PC-3 (cell line): ENCODE measurements around the gene RABEPK.

Experiments
- EZH2 ChIP-seq: fragments of 300-600 bp; sonication (generic); IDR thresholded peaks from one replicate; pipeline ENCODE4 v1.6.1; 2017; ENCODE audit warnings: antibody characterized with exemption, mild to moderate bottlenecking, low read length; ENCODE audit not compliant: unreplicated experiment
- EZH2phosphoT487 ChIP-seq: fragments of 300-600 bp; sonication (generic); IDR thresholded peaks from 2 replicates; pipeline ENCODE4 v1.6.1; 2018; ENCODE audit warnings: mild to moderate bottlenecking, antibody characterized with exemption, low read length, borderline replicate concordance
- TF ChIP-seq, protein P1 (sequence below): fragments of 300-600 bp; sonication (generic); conservative IDR thresholded peaks from 2 replicates; pipeline ENCODE4 v1.5.1; 2017; ENCODE audit warnings: antibody characterized with exemption, low read depth, mild to moderate bottlenecking, low read length

DNA sequence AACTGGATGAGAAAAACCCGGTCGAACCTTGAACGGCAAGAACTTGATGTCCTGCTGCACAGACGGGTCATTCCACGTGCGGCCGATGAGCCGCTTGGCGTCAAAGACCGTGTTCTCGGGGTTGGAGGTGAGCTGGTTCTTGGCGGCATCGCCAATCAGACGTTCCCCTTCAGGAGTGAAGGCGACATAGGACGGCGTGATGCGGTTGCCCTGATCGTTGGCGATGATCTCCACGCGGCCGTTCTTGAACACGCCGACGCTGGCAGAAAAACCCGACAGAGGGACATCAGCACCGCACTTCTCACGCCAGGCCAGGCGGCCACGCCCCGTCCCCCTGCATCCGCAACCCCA lies 40.3 kb downstream of the RABEPK start:
- TF ChIP-seq, protein P1, sequence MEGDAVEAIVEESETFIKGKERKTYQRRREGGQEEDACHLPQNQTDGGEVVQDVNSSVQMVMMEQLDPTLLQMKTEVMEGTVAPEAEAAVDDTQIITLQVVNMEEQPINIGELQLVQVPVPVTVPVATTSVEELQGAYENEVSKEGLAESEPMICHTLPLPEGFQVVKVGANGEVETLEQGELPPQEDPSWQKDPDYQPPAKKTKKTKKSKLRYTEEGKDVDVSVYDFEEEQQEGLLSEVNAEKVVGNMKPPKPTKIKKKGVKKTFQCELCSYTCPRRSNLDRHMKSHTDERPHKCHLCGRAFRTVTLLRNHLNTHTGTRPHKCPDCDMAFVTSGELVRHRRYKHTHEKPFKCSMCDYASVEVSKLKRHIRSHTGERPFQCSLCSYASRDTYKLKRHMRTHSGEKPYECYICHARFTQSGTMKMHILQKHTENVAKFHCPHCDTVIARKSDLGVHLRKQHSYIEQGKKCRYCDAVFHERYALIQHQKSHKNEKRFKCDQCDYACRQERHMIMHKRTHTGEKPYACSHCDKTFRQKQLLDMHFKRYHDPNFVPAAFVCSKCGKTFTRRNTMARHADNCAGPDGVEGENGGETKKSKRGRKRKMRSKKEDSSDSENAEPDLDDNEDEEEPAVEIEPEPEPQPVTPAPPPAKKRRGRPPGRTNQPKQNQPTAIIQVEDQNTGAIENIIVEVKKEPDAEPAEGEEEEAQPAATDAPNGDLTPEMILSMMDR, result no peak
- TF ChIP-seq EZH2phosphoT487 (no peak), EZH2 (no peak)
